Measurements from ENCODE around the gene UST. TPM values are rescaled to one million over a fixed set of nuclear protein-coding genes. Genes with fewer than 3 reads are reported as not detected.

The UST gene
- total RNA-seq, 1 donor, result 13.0 TPM

DNA sequence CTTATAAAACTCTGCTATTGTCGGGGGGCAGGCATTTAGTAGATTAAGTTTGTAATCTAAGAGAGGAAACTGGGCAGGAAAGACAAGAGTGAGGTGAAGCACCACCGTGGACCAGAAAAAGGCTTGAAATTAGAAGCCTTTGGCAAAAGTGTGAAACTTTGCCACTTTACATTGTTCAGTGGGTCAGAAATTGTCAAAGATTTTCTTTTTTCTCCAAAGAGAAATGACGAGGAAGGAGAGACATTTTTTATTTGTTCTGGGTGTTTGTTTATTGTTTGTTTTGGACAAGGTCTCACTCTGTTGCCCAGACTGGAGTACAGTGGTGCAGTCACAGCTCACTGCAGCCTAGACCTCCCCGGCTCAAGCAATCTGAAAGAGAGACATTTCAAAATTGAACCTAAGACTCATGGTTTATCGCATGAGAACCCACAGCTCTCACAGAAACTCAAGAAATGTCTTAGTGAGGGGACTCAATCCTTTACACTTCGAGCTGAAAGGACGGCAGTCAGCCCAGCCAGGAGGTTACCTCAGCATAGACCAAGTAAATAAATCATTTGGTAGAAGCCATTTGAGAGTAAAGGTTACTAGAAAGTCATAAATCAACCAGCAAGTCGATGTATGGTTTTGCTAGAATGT, 307.8 kb downstream of the UST start:
- DNase-seq (ENCODE audit: low read depth), result no peak
- TF ChIP-seq, protein P1, sequence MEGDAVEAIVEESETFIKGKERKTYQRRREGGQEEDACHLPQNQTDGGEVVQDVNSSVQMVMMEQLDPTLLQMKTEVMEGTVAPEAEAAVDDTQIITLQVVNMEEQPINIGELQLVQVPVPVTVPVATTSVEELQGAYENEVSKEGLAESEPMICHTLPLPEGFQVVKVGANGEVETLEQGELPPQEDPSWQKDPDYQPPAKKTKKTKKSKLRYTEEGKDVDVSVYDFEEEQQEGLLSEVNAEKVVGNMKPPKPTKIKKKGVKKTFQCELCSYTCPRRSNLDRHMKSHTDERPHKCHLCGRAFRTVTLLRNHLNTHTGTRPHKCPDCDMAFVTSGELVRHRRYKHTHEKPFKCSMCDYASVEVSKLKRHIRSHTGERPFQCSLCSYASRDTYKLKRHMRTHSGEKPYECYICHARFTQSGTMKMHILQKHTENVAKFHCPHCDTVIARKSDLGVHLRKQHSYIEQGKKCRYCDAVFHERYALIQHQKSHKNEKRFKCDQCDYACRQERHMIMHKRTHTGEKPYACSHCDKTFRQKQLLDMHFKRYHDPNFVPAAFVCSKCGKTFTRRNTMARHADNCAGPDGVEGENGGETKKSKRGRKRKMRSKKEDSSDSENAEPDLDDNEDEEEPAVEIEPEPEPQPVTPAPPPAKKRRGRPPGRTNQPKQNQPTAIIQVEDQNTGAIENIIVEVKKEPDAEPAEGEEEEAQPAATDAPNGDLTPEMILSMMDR (IDR thresholded peaks at IDR 0.05; ENCODE audit: insufficient read depth, low read depth, low read length), result no peak

DNA sequence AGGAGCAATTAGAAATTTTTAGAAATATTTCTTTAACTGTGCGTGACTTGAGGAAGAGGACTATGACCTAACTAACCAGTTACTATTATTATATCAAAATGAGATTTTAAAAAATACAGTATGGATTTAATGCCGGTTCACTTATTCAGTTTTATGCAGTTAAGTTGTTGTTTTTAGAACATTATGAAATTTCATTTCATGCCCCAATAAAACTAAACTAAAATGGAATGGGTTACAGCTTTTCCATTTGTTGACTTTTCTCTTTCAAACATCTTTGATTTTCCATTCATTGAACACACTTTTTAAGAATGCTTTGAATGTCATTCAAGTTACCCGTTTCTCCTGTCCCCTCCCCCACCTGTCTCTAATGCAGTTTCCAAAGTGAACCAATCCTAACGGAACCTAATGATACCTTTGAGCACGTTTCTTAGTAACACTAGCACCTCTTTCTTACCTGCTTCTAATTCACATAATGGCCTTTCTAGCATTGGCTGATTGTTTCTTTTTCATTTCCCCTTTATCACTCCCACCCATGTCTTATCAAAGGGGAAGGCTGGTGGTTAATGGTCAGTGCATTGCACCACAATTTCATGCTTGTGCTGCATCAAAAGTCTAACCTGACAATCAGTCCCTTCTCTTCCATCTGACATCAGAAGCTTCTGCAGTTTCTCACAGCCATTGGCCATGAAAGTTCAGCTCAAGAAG, 308.5 kb downstream of the UST start:
- DNase-seq (ENCODE audit: low read depth), result no peak
- no peak overlapping the region for H3K4me3 ChIP-seq (ENCODE audit: low read depth, low read length)
- TF ChIP-seq, protein P1 (IDR thresholded peaks at IDR 0.05; ENCODE audit: insufficient read depth, low read depth, low read length), result no peak

More for the DNA sequence above, 307.8 kb downstream of the UST start:
- H3K4me3 ChIP-seq (ENCODE audit: low read depth, low read length), result no peak overlapping the region

- TF ChIP-seq, protein P1 (IDR thresholded peaks at IDR 0.05; ENCODE audit: insufficient read depth, low read depth, low read length), result no peak
- H3K4me3 ChIP-seq (ENCODE audit: low read depth, low read length), result no peak overlapping the region
- DNase-seq (ENCODE audit: low read depth), result no peak
These were observed 310.1 kb downstream of the UST start for GRCh38 chr6:149056777-149057463.

GRCh38 chr6:149057464-149057840, 310.6 kb downstream of the UST start:
- TF ChIP-seq, protein P1 (IDR thresholded peaks at IDR 0.05; ENCODE audit: insufficient read depth, low read depth, low read length), result no peak
- H3K4me3 ChIP-seq (ENCODE audit: low read depth, low read length), result no peak overlapping the region
- DNase-seq (ENCODE audit: low read depth), result no peak

- DNase-seq (ENCODE audit: low read depth), result no peak
- no peak overlapping the region for H3K4me3 ChIP-seq (ENCODE audit: low read depth, low read length)
- TF ChIP-seq, protein P1 (IDR thresholded peaks at IDR 0.05; ENCODE audit: insufficient read depth, low read depth, low read length), result no peak
These were observed 312.7 kb downstream of the UST start for GRCh38 chr6:149059557-149059956.

GRCh38 chr6:149060300-149060984, 313.6 kb downstream of the UST start:
- DNase-seq (ENCODE audit: low read depth), result no peak
- H3K4me3 ChIP-seq (ENCODE audit: low read depth, low read length), result no peak overlapping the region
- TF ChIP-seq, protein P1 (IDR thresholded peaks at IDR 0.05; ENCODE audit: insufficient read depth, low read depth, low read length), result no peak
